GM12864 (cell line): Measurements from ENCODE around the gene ULK4.

Experiments used
- DNase-seq: peaks from one replicate; pipeline ENCODE4 v3.0.0-alpha.2; 2011; ENCODE audit warnings: low read depth
- H3K4me3 ChIP-seq: 2 replicates; pipeline ENCODE4 v1.5.1; 2011; ENCODE audit warnings: mild to moderate bottlenecking, low read depth, low read length, control low read depth
- TF ChIP-seq, protein P1 (sequence below): IDR thresholded peaks from 2 replicates; pipeline ENCODE4 v1.5.1; 2011; ENCODE audit warnings: low read depth, mild to moderate bottlenecking, moderate library complexity, low read length, control low read depth, inconsistent platforms; ENCODE audit errors: missing control alignments

ULK4 gene

DNA sequence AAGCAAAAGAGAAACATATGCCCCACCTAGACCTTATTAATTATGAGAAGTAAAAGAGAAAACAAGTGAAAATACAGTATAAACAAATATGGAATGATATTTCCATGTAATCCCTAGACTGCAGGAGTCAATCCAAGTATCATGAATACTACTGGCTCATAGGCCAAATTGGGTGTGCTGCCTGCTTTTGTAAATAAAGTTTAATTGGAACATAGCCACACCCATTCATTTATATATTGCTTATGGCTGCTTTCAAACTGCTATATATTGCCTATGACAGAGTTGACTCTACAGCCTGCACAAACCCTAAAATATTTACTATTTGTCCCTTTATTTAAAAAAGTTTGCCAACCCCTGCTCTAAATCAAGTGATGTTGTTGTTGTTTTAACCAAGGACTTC is 5.3 kb downstream of the ULK4 start:
- H3K4me3 ChIP-seq: no peak overlapping the region
- TF ChIP-seq, protein P1, sequence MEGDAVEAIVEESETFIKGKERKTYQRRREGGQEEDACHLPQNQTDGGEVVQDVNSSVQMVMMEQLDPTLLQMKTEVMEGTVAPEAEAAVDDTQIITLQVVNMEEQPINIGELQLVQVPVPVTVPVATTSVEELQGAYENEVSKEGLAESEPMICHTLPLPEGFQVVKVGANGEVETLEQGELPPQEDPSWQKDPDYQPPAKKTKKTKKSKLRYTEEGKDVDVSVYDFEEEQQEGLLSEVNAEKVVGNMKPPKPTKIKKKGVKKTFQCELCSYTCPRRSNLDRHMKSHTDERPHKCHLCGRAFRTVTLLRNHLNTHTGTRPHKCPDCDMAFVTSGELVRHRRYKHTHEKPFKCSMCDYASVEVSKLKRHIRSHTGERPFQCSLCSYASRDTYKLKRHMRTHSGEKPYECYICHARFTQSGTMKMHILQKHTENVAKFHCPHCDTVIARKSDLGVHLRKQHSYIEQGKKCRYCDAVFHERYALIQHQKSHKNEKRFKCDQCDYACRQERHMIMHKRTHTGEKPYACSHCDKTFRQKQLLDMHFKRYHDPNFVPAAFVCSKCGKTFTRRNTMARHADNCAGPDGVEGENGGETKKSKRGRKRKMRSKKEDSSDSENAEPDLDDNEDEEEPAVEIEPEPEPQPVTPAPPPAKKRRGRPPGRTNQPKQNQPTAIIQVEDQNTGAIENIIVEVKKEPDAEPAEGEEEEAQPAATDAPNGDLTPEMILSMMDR: no peak
- no peak for DNase-seq

DNA sequence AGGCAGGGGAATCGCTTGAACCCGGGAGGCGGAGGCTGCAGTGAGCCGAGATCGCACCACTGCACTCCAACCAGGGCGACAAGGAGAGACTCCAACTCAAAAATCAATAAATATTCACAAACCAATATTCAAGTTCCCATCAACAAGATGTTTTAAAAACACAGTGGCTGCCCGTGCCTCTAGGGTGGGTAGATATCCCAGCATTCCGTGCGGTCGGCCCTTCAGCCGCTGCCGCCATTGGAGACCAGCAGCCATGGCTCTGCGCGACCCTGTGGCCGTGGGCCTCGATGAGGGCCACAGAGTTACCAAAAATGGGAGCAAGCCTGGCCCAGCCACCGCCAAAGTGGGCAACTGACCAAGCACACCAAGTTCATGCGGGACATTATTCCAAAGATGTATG is 6.7 kb downstream of the ULK4 start:
- TF ChIP-seq, protein P1: no peak
- no peak for DNase-seq
- H3K4me3 ChIP-seq: no peak overlapping the region

DNA sequence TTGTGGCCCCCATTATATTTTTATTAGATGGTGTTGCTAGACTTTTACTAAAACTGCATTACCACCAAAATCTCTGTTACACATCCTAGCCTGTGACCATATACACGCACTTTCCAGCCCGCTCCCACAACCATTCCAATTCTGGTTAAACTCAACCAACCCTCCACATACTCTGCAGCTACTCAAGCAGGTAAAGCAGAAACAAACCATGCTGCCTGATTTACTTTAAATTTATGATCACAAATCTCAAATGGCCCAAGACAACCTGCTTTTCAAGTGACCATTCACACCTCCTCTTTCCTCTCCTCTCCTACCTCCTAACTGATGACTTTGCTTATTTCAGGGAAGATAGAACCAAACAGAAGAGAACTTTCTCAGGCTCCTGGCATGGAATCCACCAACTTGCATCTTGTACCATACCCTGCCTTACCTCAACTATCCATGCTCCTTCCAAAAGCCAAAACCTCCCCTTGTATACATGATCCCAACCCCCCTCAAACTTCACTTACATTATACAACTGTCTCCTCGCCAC is 18.5 kb downstream of the ULK4 start:
- no peak overlapping the region for H3K4me3 ChIP-seq
- TF ChIP-seq, protein P1: no peak
- no peak for DNase-seq

DNA sequence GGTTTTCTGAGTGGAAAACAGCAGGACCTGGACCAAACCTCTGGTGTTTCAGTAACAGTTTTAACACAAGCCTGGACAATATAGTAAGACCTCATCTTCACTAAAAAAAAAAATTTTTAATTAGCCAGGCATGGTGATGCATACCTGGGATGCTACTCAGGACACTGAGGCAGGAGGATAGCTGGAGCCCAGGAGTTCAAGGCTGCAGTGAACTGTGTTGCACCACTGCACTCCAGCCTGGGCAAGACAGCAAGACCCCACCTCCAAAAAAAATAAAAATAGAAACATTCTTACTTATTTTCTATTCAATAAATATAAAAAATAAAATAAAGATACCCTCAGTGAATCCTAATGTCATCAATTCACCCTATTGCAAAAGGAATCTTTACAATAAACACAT is 21.5 kb downstream of the ULK4 start:
- no peak for DNase-seq
- H3K4me3 ChIP-seq: no peak overlapping the region
- TF ChIP-seq, protein P1: no peak

DNA sequence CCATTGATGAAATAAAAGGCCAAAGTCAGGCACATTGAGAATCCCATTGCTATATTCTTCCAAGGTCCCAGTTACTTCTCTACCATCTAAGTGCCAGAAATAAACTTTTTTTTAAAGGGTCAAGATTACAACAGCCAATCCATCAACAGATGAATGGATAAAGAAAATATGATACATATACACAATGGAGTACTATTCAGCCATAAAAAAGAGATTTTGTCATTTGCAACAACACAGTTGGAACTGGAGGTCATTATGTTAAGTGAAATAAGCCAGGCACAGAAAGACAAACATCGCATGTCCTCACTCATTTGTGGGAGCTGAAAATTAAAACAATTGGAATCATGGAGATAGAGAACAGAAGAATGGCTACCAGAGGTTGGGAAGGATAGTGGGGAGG is 25.5 kb downstream of the ULK4 start:
- TF ChIP-seq, protein P1: no peak
- no peak overlapping the region for H3K4me3 ChIP-seq
- no peak for DNase-seq

DNA sequence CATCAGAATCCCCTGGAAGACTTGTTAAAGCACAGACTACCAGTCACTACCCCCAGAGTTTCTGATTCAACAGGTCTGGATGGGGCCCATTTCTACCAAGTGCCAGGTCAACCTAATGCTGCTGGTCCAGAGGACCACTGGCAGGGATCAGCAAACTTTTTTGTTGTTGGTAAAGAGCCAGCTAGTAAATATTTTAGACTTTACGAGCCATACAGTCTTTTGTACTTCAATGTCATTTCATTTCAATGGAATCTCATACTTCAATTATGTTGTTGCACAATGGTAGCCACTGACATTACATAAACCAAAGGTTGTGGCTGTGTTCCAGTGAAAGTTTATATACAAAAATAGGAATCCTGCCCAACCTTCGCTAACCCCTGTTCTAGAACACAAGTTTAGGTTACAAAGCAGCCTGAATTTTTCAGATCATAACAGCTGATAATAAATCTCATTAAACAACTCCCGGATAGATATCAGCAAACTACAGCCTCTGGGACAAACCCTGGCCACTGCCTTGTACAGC is 28.7 kb downstream of the ULK4 start:
- no peak for DNase-seq
- TF ChIP-seq, protein P1: no peak
- H3K4me3 ChIP-seq: no peak overlapping the region

DNA sequence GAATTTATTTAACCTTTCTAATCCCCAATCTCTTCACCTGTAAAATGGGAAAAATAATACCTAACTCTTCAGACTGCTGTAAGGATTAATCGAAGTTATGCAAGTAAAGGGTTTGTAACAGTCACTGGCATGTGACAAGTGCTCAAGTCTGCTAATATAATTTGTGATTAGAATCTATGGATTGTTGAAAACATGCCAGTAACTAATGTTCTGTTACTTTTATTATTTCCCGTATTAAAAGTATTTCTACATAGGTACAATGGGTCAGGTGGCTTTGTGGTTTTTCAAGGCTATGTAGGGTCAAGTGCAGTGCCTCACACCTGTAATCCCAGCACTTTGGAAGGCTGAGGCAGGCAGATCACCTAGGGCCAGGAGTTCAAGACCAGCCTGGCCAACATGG is 29.4 kb downstream of the ULK4 start:
- no peak for DNase-seq
- H3K4me3 ChIP-seq: no peak overlapping the region
- TF ChIP-seq, protein P1: no peak
